ENCODE data around the gene TM7SF2. TPM values are rescaled to one million over a fixed set of nuclear protein-coding genes. Genes with fewer than 3 reads are reported as not detected.

The TM7SF2 gene
- total and polyA plus RNA-seq, 2 donors (not counting 1 experiment from before 2014, with no cell fraction given) = 23.9 to 28.5 TPM

DNA sequence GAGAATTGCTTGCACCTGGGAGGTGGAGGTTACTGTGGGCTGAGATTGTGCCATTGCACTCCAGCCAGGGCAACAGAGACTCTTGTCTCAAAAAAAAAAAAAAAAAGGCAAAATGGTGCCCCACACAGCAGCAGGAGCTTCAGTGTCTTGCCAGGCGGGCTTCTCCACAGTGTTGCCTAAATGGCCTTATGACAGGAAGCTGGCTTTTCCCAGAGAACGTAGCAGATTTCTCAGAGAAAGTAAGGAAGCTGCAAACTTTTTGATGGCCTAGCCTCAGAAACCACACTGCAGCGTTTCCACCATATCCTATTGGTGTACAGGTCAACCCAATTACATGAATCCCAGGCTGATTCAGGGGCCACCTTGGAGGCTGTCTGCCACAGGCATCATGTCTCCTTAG is 45.7 kb downstream of the TM7SF2 start:
- POLR2A ChIA-PET = interaction anchor here (0.6 kb wide), 1 partner anchor 41 kb away, joined by 4 read pairs; no protein-coding TSS in a partner anchor
- no peaks in the 10 kb centered on the region for H3K27me3 ChIP-seq (replicated peaks in 1 of 4; ENCODE audit: control extremely low read depth in 1 of 4, control insufficient read depth in 3 of 4, insufficient read depth in 4 of 4, low read length in 3 of 4)
- ATAC-seq (ENCODE audit: low read depth) = no peak
- intact Hi-C loops (cut with micrococcal nuclease) = no loop called here
- H2AFZ ChIP-seq (ENCODE audit: insufficient read depth, low read depth, low read length, poor library complexity, severe bottlenecking) = no peak overlapping the region
- Mint-ChIP-seq H3K4me3 (no peak overlapping the region), H3K27me3 (no peaks in the 10 kb centered on the region), H3K9me3 (ENCODE audit: insufficient read depth) (no peaks in the 10 kb centered on the region), H3K4me1 (peaks cover 18% of the 10 kb centered on the region), H3K27ac (no peak overlapping the region)
- no peak overlapping the region for H3K27ac ChIP-seq (ENCODE audit: low read length in 2 of 2)
- no peak overlapping the region for H3K4me2 ChIP-seq (replicated peaks; ENCODE audit: low read depth, low read length, poor library complexity, severe bottlenecking)
- no peak overlapping the region for H3K9ac ChIP-seq (ENCODE audit: low read length)
- TF ChIP-seq, protein P1, sequence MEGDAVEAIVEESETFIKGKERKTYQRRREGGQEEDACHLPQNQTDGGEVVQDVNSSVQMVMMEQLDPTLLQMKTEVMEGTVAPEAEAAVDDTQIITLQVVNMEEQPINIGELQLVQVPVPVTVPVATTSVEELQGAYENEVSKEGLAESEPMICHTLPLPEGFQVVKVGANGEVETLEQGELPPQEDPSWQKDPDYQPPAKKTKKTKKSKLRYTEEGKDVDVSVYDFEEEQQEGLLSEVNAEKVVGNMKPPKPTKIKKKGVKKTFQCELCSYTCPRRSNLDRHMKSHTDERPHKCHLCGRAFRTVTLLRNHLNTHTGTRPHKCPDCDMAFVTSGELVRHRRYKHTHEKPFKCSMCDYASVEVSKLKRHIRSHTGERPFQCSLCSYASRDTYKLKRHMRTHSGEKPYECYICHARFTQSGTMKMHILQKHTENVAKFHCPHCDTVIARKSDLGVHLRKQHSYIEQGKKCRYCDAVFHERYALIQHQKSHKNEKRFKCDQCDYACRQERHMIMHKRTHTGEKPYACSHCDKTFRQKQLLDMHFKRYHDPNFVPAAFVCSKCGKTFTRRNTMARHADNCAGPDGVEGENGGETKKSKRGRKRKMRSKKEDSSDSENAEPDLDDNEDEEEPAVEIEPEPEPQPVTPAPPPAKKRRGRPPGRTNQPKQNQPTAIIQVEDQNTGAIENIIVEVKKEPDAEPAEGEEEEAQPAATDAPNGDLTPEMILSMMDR (IDR thresholded peaks at IDR 0.05) = no peak
- no peak for TF ChIP-seq EZH2 (IDR thresholded peaks at IDR 0.05; ENCODE audit: borderline replicate concordance, insufficient read depth, low read depth, low read length, poor library complexity, severe bottlenecking)
- H3K9me3 ChIP-seq (ENCODE audit: control extremely low read depth in 1 of 3, control insufficient read depth in 2 of 3, insufficient read depth in 1 of 3, low read length in 2 of 3) = no peaks in the 10 kb centered on the region
- H3K36me3 ChIP-seq (replicated peaks in 1 of 2; ENCODE audit: control extremely low read depth in 1 of 2, control insufficient read depth in 1 of 2, extremely low read depth in 1 of 2, insufficient read depth in 2 of 2, low read length in 1 of 2) = no peaks in the 10 kb centered on the region
- WGBS (ENCODE audit: insufficient coverage) = 85% methylated on average over 3 of the region's 3 CpGs
- peaks cover under 1 to 9% of the 10 kb centered on the region in 2 donors for H3K4me1 ChIP-seq (ENCODE audit: control insufficient read depth in 2 of 2, insufficient read depth in 2 of 2, low read length in 2 of 2)
- H3K4me3 ChIP-seq (ENCODE audit: control extremely low read depth in 1 of 5, extremely low read depth in 1 of 5, insufficient read depth in 1 of 5, low read depth in 2 of 5, low read length in 4 of 5) = no peak overlapping the region
- CTCF ChIA-PET = interaction anchor here (0.7 to 1.4 kb wide), 2 partner anchors 21 to 44 kb away, joined by 3 to 4 read pairs; no protein-coding TSS in a partner anchor
- H4K20me1 ChIP-seq (ENCODE audit: control insufficient read depth, insufficient read depth, low read length, poor library complexity, severe bottlenecking) = no peaks in the 10 kb centered on the region
- H3K79me2 ChIP-seq (ENCODE audit: control insufficient read depth, insufficient read depth, low read length) = no peaks in the 10 kb centered on the region
- DNase-seq = no peak

DNA sequence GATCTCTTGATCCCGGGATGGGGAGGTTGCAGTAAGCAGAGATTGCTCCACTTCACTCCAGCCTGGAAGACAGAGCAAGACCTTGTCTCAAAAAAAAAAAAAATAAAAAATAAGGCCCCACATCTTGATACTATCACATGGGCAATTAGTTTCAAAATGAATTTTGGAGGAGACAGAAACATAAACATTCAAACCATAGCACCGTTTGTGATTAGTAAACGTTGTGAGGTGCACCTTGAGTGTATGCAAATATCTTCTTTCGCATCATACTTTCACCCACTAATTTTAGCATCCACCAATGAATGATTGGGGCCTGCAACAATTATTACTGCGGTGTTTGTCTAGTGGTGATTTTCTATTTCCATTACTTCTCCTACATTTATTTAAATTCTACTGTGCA is 47.3 kb downstream of the TM7SF2 start:
- no peak overlapping the region for H2AFZ ChIP-seq (ENCODE audit: insufficient read depth, low read depth, low read length, poor library complexity, severe bottlenecking)

More for the DNA sequence above, 47.3 kb downstream of the TM7SF2 start:
- H3K9ac ChIP-seq (ENCODE audit: low read length) = no peak overlapping the region
- Mint-ChIP-seq H3K4me1 (peaks cover 13% of the 10 kb centered on the region), H3K27ac (no peak overlapping the region), H3K27me3 (no peaks in the 10 kb centered on the region), H3K9me3 (ENCODE audit: insufficient read depth) (no peaks in the 10 kb centered on the region), H3K4me3 (no peak overlapping the region)
- H3K4me1 ChIP-seq (ENCODE audit: control insufficient read depth in 2 of 2, insufficient read depth in 2 of 2, low read length in 2 of 2) = peaks cover 0 to 8% of the 10 kb centered on the region in 2 donors
- H3K27ac ChIP-seq (ENCODE audit: low read length in 2 of 2) = no peak overlapping the region
- CTCF ChIA-PET = no interaction called here
- H3K36me3 ChIP-seq (replicated peaks in 1 of 2; ENCODE audit: control extremely low read depth in 1 of 2, control insufficient read depth in 1 of 2, extremely low read depth in 1 of 2, insufficient read depth in 2 of 2, low read length in 1 of 2) = no peaks in the 10 kb centered on the region
- TF ChIP-seq, protein P1 (IDR thresholded peaks at IDR 0.05) = no peak
- TF ChIP-seq EZH2 (IDR thresholded peaks at IDR 0.05; ENCODE audit: borderline replicate concordance, insufficient read depth, low read depth, low read length, poor library complexity, severe bottlenecking) = no peak
- no peak for DNase-seq
- WGBS (ENCODE audit: insufficient coverage) = no CpG with 5 or more reads among the region's 5 CpGs
- H4K20me1 ChIP-seq (ENCODE audit: control insufficient read depth, insufficient read depth, low read length, poor library complexity, severe bottlenecking) = no peaks in the 10 kb centered on the region
- no peak for ATAC-seq (ENCODE audit: low read depth)
- POLR2A ChIA-PET = interaction anchor here (0.7 kb wide), 1 partner anchor 9 kb away, joined by 3 read pairs; no protein-coding TSS in a partner anchor
- no peaks in the 10 kb centered on the region for H3K79me2 ChIP-seq (ENCODE audit: control insufficient read depth, insufficient read depth, low read length)
- no peaks in the 10 kb centered on the region for H3K27me3 ChIP-seq (replicated peaks in 1 of 4; ENCODE audit: control extremely low read depth in 1 of 4, control insufficient read depth in 3 of 4, insufficient read depth in 4 of 4, low read length in 3 of 4)
- no peak overlapping the region for H3K4me2 ChIP-seq (replicated peaks; ENCODE audit: low read depth, low read length, poor library complexity, severe bottlenecking)
- no peaks in the 10 kb centered on the region for H3K9me3 ChIP-seq (ENCODE audit: control extremely low read depth in 1 of 3, control insufficient read depth in 2 of 3, insufficient read depth in 1 of 3, low read length in 2 of 3)
- H3K4me3 ChIP-seq (ENCODE audit: control extremely low read depth in 1 of 5, extremely low read depth in 1 of 5, insufficient read depth in 1 of 5, low read depth in 2 of 5, low read length in 4 of 5) = no peak overlapping the region
- intact Hi-C loops (cut with micrococcal nuclease) = no loop called here
